Cortex of kidney (tissue), 1 donor: ENCODE data around the gene ZFP91.
"Not testable (repeated sequence)": the region's sequence is repeated elsewhere in the genome, so short reads cannot be mapped to it uniquely, and the experiment has no call there.

Source experiments
- DNase-seq: peaks from one replicate; lab custom pipeline; 2025; lab: John Stamatoyannopoulos, UW

ZFP91 gene

GRCh38 chr11:58578635-58579191 is at the start of gene ZFP91:
Gene ZFP91 (plus strand): TSS chr11:58579063. CDS start chr11:58579282, 219 bp downstream.
- peak; percentile 71 for DNase-seq

- DNase-seq, result no peak
Measured at GRCh38 chr11:58530236-58530635, 48.6 kb upstream of the ZFP91 start.

DNA sequence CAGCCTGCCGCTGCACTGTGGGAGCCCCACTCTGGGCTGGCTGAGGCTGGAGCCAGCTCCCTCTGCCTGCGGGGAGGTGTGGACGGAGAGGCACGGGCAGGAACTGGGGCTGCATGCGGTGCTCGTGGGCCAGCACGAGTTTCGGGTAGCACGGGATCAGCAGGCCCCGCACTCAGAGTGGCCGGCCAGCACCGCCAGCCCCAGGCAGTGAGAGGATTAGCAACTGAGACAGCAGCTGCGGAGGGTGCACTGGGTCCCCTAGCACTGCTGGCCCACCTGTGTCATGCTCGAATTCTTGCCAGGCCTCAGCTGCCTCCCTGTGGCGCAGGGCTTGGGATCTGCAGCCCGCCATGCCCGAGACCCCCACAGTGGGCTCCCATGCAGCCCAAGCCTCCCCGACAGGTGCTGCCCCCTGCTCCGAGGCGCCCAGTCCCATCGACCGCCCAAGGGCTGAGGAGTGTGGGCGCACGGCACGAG is 47.0 kb upstream of the ZFP91 start:
- DNase-seq, result no peak

- DNase-seq, result no peak
Measured at GRCh38 chr11:58546841-58547240, 32.0 kb upstream of the ZFP91 start.

- no peak for DNase-seq
Measured at GRCh38 chr11:58549644-58550043, 29.2 kb upstream of the ZFP91 start.

DNA sequence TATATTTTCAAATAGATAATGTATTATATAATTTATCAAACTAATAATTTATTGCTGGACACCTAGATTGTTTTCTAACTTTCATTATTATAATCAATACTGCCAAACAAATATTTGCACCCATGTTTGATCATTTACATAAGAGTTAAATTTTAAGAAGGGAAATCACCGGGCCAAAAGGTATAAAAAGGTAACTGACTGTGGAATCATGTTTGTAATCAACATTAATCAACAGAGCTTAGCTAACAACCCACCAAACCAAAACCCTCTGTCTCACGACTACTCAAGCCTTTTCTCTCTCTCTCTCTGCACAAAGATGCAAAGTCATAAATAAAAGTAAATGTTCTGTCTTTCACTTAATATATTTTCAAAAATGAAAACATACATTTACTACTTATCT is 18.0 kb upstream of the ZFP91 start:
- DNase-seq, result no peak

- no peak for DNase-seq
Measured at GRCh38 chr11:58561394-58562098, 17.3 kb upstream of the ZFP91 start.

GRCh38 chr11:58562375-58562800 is 16.5 kb upstream of the ZFP91 start:
- no peak for DNase-seq

DNA sequence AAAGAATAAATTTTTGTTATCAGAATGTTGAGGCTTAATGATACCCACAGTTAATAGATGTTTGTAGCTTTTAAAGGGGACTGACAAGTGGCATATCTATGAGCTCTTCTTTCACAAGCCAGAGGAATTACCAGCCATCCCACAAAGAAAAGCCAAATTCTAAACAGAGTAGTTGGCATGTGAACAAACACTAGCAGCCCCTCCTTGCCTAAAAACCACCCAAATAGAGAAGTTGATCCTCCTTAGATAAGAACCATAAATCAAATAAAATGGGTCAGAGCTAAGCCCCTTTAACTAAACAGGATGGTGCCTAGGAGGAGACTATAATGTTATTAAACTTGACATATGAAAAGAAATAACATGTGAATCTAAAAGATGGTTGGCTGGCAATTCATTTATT is 14.6 kb upstream of the ZFP91 start:
- DNase-seq, result no peak

DNA sequence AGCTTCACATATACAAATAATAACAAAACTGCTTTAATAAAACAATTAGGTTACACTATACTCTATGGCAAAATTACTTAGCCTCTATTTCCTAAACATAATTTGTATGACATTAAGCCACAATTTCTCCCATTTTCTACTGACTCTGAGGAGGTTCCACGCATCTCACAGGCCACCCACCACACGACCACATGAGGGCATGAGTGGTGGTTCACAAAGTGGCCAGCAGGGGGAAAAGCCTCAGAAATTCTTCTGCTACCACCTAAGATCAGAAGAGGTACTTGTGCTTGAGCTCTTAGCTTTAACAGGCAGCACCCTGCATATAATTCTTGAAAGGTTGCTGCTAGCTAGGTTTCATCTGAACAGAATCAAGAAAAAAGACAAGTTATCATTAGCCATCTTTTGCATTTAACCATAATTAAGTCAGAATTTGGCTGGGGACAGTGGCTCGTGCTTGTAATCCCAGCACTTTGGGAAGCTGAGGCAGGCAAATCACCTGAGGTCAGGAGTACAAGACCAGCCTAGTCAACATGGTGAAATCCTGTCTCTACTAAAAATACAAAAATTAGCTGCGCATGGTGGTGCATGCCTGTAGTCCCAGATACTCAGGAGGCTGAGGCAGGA is 10.9 kb upstream of the ZFP91 start:
- no peak for DNase-seq

DNA sequence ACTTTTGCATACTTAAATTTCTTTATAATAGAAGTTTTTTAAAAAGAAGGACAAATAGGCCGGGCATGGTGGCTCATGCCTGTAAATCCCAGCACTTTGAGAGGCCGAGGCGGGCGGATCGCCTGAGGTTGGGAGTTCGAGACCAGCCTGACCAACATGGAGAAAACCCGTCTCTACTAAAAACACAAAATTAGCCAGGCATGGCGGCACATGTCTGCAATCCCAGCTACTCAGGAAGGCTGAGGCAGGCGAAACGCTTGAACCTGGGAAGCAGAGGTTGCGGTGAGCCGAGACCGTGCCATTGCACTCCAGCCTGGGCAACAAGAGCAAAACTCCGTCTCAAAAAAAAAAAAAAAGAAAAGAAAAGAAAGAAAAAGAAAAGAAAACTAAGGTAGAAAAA is 6.0 kb upstream of the ZFP91 start:
- DNase-seq, result not testable (repeated sequence)

GRCh38 chr11:58573451-58574104 is 5.3 kb upstream of the ZFP91 start:
- DNase-seq, result no peak

DNA sequence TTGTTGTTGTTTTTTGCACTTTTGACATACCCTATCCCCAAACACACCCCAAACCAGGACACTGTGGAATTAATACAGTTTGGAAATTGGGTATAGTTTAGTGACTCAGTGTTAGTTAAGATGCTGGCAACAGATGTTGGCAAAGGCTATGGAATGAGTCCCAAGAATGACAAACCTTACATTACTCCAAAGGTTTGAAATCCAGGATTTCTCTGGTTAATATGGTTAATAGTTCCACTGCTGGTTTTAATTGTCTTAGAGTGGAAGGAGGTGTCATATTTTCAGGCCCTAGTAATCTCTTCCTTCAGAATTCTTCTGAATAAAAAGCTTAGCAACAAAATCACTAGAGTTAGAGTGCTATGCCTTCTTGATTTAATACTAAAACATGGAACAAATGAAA is 4.0 kb upstream of the ZFP91 start:
- no peak for DNase-seq

DNA sequence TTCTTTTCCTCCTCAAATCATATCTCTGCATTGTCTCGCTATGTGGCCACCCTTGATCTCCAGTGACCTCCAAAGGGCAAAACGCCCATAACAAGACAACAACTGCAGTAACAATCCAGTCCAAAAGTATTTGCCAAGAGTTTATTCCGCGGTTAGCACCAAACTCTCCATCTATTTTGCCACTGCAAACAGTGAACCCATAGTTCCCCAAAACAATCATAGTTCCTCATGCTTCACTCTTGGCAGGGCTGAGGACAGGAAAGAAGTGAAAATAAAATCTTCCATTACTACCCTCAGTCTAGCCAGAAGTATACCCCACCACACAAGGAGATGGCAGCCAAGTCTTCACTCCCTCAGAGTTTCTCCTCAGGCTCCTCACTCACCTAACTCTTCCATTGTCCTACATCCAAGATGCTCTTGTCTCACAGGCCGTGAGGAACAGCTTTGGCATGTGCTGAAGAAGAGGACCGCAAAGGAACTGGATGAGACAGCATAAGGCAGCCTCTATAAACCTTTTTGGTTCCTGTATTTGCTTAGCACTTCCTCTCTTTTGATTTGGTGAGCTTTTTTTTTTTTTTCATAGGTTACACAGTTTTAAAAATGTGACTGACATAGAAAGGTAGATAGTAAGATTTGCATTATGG is 3.4 kb upstream of the ZFP91 start, which contains the start of gene LPXN:
TSS of gene LPXN (minus strand) at position 480 of the 644 bp plus-strand sequence. CDS start at position 396, 84 bp downstream.
- DNase-seq, result no peak

DNA sequence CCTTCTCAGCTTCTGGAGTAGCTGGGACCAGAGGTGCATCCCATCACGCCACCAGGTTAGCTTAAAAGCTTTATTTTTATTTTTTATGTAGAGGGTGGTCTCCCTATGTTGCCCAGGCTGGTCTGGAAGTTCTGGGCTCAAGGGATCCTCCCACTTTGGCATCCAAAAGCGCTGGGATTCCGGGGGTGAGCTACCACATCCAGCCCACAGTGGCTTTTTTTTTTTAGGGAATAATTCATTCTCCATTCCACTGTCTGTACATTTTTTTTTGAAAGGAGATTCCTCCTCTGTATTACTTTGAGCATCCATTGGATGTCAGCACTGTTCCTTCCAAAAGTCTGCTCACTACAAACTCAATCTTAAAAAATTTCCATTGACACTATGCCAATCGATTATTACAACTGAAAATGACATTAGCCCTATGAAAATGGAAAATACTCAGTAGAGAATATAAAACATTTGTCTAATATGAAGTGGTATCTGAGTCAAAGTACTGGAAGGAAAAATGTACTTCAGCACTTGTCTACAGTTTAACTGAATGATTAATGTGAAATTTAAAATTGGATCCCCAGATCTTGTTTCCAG is 1.9 kb upstream of the ZFP91 start:
- DNase-seq, result no peak

DNA sequence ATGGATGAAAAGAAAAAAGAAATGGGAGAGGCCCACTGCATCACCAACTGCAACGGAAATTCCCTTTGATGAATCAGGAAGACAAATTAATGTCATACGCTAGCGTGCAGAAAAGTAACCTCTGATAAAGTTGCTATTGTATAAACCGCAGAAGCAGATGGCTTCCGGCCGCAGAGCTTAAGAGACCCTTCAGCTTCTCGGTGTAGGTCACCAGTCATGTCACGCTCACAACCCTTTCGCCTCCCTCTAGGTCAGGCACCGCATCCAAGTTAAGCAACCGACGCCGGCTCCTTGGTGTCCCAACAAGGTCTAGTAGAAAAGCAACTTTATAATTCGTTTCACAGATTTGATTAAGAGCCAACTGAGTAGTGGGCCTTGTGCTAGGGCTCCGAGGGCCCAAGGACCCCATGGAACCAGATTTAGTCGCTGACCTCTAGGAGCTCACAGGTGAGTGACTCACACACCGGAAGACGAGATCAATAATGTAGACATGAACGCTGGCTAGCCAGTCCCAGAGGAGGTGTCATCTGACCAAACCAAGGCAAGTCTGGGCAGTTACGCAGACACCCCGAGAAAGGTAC is 1.2 kb upstream of the ZFP91 start:
- no peak for DNase-seq

GRCh38 chr11:58578136-58578634 is 678 bp upstream of the ZFP91 start:
- peak; percentile 49 for DNase-seq

GRCh38 chr11:58579192-58580129 is 598 bp downstream of the ZFP91 start:
- peak; percentile 65 for DNase-seq

DNA sequence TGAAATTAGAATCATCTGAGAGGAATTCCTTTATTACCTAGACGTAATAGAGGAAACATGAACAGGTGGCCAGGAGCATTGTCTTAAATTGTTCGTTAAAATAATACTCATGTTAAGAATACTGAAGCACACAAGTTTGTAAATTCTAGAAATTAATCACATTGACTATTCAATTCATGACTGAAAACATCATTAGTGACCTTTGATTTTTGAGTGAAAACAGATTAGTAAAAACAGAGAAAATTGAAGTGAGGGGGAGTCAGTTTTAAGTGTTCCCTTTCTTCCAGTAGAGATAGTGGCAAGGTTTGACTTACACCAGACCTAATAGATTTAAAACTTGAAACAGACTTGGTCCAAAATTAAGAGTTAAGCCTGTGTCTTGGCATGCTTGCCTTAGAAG is 1.4 kb downstream of the ZFP91 start:
- no peak for DNase-seq

DNA sequence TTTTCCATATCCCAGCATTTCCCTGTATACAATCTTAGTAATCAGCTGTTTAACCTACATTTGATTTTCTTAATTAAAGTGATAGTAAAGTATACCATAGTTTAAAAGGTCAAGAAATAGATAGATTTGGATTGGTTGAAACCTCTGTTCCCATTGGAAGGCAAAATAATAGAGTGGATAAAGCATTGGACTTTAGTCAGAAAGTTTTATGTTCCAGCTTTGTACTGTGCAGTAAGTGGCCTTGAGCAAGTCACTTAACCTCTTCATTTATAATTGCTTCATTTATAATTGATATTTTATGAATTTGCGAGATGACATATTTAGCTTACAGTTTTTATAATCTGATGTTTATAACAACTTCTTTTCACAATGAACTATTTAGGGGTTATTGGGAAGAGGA is 3.6 kb downstream of the ZFP91 start:
- DNase-seq, result no peak
